GM12878 (cell line): Measurements from ENCODE around the gene MYLK3. TPM values are rescaled to one million over a fixed set of nuclear protein-coding genes. Genes with fewer than 3 reads are reported as not detected.
"Not testable (repeated sequence)": the region's sequence is repeated elsewhere in the genome, so short reads cannot be mapped to it uniquely, and the experiment has no call there.

Experiments used
- ATAC-seq: fragments of 200-7000 bp; cut with Tn5 transposase; 3 replicates; pipeline ENCODE4 v1.9.1; 2020; ENCODE audit warnings: mild to moderate bottlenecking, moderate library complexity
- BruUV-seq: library from RNA; stranded (reverse); fragments of 400-500 nt; replicated peaks from 2 replicates; lab custom pipeline; 2021; lab: Mats Ljungman, UMichigan
- CTCF ChIA-PET: fragments of 300-600 bp; sonication (Branson Sonifier 250); formaldehyde crosslinking; extraction: SDS; loops from one replicate; lab custom pipeline; 2021; ENCODE audit warnings: inconsistent platforms; lab: Yijun Ruan, JAX
- POLR2A ChIA-PET: fragments of 350-600 bp; formaldehyde crosslinking; extraction: SDS; loops from one replicate; lab custom pipeline; 2021; ENCODE audit warnings: inconsistent platforms; lab: Charles Lee
- RAD21 ChIA-PET: fragments of 300-600 bp; sonication (Branson Sonifier 250); formaldehyde crosslinking; loops from one replicate; lab custom pipeline; 2023; ENCODE audit warnings: antibody characterized with exemption; ENCODE audit not compliant: unreplicated experiment; lab: Charles Lee
- SMC1A ChIA-PET: fragments of 300-600 bp; sonication (Branson Sonifier 250); formaldehyde crosslinking; loops from one replicate; lab custom pipeline; 2023; ENCODE audit not compliant: unreplicated experiment, uncharacterized antibody; lab: Charles Lee
- DNase-seq: peaks from one replicate; pipeline ENCODE4 v3.0.0-alpha.2; 2011; ENCODE audit warnings: low read depth, low spot score
- FAIRE-seq: peaks from 3 replicates; lab custom pipeline; 2011; peaks lifted over from hg19 to GRCh38; lab: Jason Lieb, UNC
- H2AFZ ChIP-seq: 2 replicates; pipeline ENCODE4 v1.6.0; 2011; ENCODE audit warnings: low read depth, low read length, control low read depth; ENCODE audit not compliant: control insufficient read depth
- H3K27ac ChIP-seq: 2 replicates; pipeline ENCODE4 v1.5.1; 2011; ENCODE audit warnings: control low read depth; ENCODE audit not compliant: control insufficient read depth, insufficient read depth
- H3K27me3 ChIP-seq, 2 experiments: replicated peaks in 1 of 2; 2 replicates each; pipeline versions ENCODE4 v1.6.0 to v1.6.1; 2011; ENCODE audit warnings: low read length in 1 of 2; ENCODE audit not compliant: control insufficient read depth in 2 of 2, insufficient read depth in 2 of 2
- H3K36me3 ChIP-seq, 2 experiments: 2 replicates each; pipeline ENCODE4 v1.5.1; 2011; ENCODE audit warnings: low read length in 1 of 2; ENCODE audit not compliant: control insufficient read depth in 2 of 2, insufficient read depth in 2 of 2
- H3K4me1 ChIP-seq: 2 replicates; pipeline ENCODE4 v1.6.1; 2011; ENCODE audit warnings: mild to moderate bottlenecking, low read length, moderate library complexity, mixed read lengths; ENCODE audit not compliant: control insufficient read depth, insufficient read depth
- H3K4me2 ChIP-seq: 2 replicates; pipeline ENCODE4 v1.6.0; 2011; ENCODE audit warnings: control low read depth; ENCODE audit not compliant: control insufficient read depth, insufficient read depth
- H3K4me3 ChIP-seq: fragments of 200-600 bp; sonication (generic); 2 replicates; pipeline ENCODE4 v1.5.1; 2016
- H3K79me2 ChIP-seq: 2 replicates; pipeline ENCODE4 v1.6.0; 2011; ENCODE audit warnings: low read length; ENCODE audit not compliant: control insufficient read depth, insufficient read depth
- H3K9ac ChIP-seq: 2 replicates; pipeline ENCODE4 v1.8.0; 2011; ENCODE audit warnings: low read length, control low read depth, mixed read lengths; ENCODE audit not compliant: control insufficient read depth, insufficient read depth
- H3K9me3 ChIP-seq: replicated peaks from 3 replicates; pipeline ENCODE4 v1.5.1; 2011; ENCODE audit warnings: mild to moderate bottlenecking, low read length; ENCODE audit not compliant: control insufficient read depth, insufficient read depth
- H4K20me1 ChIP-seq: 2 replicates; pipeline ENCODE4 v1.6.0; 2011; ENCODE audit not compliant: control insufficient read depth, insufficient read depth
- ZBTB40 ChIP-seq: fragments of 450-650 bp; IDR thresholded peaks from 2 replicates; pipeline ENCODE4 v1.6.1; 2016; ENCODE audit warnings: mild to moderate bottlenecking, moderate library complexity, borderline replicate concordance
- WGBS: methylation state at CpG from one replicate; pipeline ENCODE4 v1.1.6; 2016; ENCODE audit warnings: low lambda C conversion rate; ENCODE audit not compliant: insufficient replicate concordance, insufficient coverage; ENCODE audit errors: missing lambda C conversion rate; 5-methylcytosine and 5-hydroxymethylcytosine counted together
- in situ Hi-C: fragments of 300-500 bp; cut with MboI; formaldehyde crosslinking; loops from 9 replicates; pipeline ENCODE4 v1.14.3; 2018; ENCODE audit warnings: mixed read lengths
- intact Hi-C: fragments of 100-400 bp; cut with micrococcal nuclease; formaldehyde crosslinking; loops from one replicate; pipeline ENCODE4 v1.14.2; 2022; ENCODE audit not compliant: unreplicated experiment
- polyA plus RNA-seq, 11 experiments: library from polyadenylated mRNA; depleted of rRNA in 4 of 11; unstranded in 6 of 11; stranded (reverse) in 5 of 11; fragments of >200 nt; fragmentation: Nextera tagmentation in 4 of 11; fragmentation: Illumina TruSeq in 1 of 11; extraction: Ambion mirVana in 4 of 11; extraction: Trizol in 1 of 11; gene quantifications; 1 replicate in 1 of 11; 2 replicates in 10 of 11; pipeline versions ENCODE4 v1.2.1 to v1.2.3, GENCODE V29; 2011 to 2016; ENCODE audit warnings: inconsistent platforms in 2 of 11, missing spikeins in 2 of 11, low read depth in 1 of 11
- total RNA-seq, 4 experiments: library from RNA; depleted of rRNA in 3 of 4; stranded (reverse); fragments of >200 nt in 3 of 4; fragmentation: Illumina TruSeq in 1 of 4; extraction: Trizol in 1 of 4; gene quantifications; 2 replicates each; pipeline versions ENCODE4 v1.2.1 to v1.2.3, GENCODE V29; 2013 to 2021

The MYLK3 gene
- total and polyA plus RNA-seq, 10 of the 15 experiments (the other 5 are each of a cell fraction or from before 2014, with no cell fraction given), result 0.02 to 0.46 (median 0.17) TPM

DNA sequence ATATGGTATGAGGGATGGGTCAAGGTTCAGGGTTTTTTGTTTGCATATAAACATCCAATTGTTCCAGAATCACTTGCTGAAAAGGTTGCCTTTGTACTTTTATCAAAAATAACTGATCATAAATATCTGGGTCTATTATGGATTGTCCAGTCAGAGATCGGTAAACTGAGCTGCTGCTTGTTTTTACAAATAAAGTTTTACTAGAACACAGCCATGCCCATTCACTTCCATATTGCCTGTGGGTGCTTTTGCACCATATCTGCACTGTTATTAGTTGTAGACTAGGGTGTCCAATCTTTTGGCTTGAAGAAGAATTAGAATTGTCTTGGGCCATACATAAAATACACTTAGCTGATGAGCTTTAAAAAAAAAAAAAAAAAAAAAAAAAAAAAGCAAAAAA lies 70.2 kb downstream of the MYLK3 start:
- POLR2A ChIA-PET, result interaction anchor here (0.6 kb wide), 2 partner anchors 109 to 357 kb away, joined by 4 to 7 read pairs; no protein-coding TSS in a partner anchor
- H3K4me2 ChIP-seq, H3K27ac ChIP-seq, H3K9me3 ChIP-seq, H4K20me1 ChIP-seq, intact Hi-C loops, H3K79me2 ChIP-seq, DNase-seq, H3K4me3 ChIP-seq, in situ Hi-C loops, ATAC-seq, H3K9ac ChIP-seq, H3K4me1 ChIP-seq, H2AFZ ChIP-seq, FAIRE-seq, H3K27me3 ChIP-seq: not testable (repeated sequence)
- CTCF ChIA-PET, result interaction anchor here (0.6 to 6.1 kb wide), 10 partner anchors 7 to 230 kb away, joined by 3 to 112 read pairs (median 4); partner anchors contain the start of gene ORC6
- RAD21 ChIA-PET, result interaction anchor here (1.0 to 1.2 kb wide), 2 partner anchors 122 to 131 kb away, joined by 3 to 4 read pairs; no protein-coding TSS in a partner anchor
- peaks cover 2 to 26% of the 10 kb centered on the region in 2 experiments for H3K36me3 ChIP-seq
- WGBS, result 100% methylated on average over 1 of the region's 1 CpG
- peak; percentile 50; the same call in 1 of the 2 replicates for TF ChIP-seq ZBTB40
- SMC1A ChIA-PET, result interaction anchor here (0.6 to 5.4 kb wide), 6 partner anchors 14 to 236 kb away, joined by 3 to 70 read pairs (median 3); no protein-coding TSS in a partner anchor
- TSS peak; percentile 36 for BruUV-seq
